HepG2 (cell line): Measurements from ENCODE around the gene CA7. TPM values are rescaled to one million over a fixed set of nuclear protein-coding genes. Genes with fewer than 3 reads are reported as not detected.

Experiments
- MTF1 ChIP-seq: sonication (generic); formaldehyde crosslinking; IDR thresholded peaks from 2 replicates; pipeline ENCODE4 v1.5.0; 2020; ENCODE audit warnings: missing genetic modification reagents
- NR2F6 ChIP-seq, 2 experiments: IDR thresholded peaks; 2 replicates each; pipeline ENCODE4 v1.6.1; 2016; ENCODE audit warnings: antibody characterized with exemption in 1 of 2, mild to moderate bottlenecking in 1 of 2
- TARDBP ChIP-seq: sonication (generic); formaldehyde crosslinking; IDR thresholded peaks from 2 replicates; pipeline ENCODE4 v1.8.0; 2022; ENCODE audit warnings: mild to moderate bottlenecking, missing genetic modification reagents
- ZFP62 ChIP-seq: sonication (generic); formaldehyde crosslinking; IDR thresholded peaks from 2 replicates; pipeline ENCODE4 v1.4.0; 2020; ENCODE audit warnings: missing genetic modification reagents
- polyA plus RNA-seq, 8 experiments: library from polyadenylated mRNA; depleted of rRNA in 3 of 8; stranded (reverse) in 7 of 8; unstranded in 1 of 8; fragments of >200 nt; fragmentation: Illumina TruSeq in 4 of 8; extraction: Trizol in 4 of 8; gene quantifications; 2 replicates each; pipeline versions ENCODE4 v1.2.1 to v1.2.3, GENCODE V29; 2011 to 2016; ENCODE audit warnings: low read depth in 4 of 8, missing spikeins in 1 of 8, mixed read lengths in 1 of 8; ENCODE audit not compliant: insufficient read depth in 1 of 8
- total RNA-seq, 5 experiments: library from RNA; depleted of rRNA; stranded (reverse); fragments of >200 nt; fragmentation: Illumina TruSeq; extraction: Trizol; gene quantifications; 2 replicates each; pipeline ENCODE4 v1.2.3, GENCODE V29; 2016; ENCODE audit warnings: low read depth in 1 of 5
- TF ChIP-seq, protein P1 (sequence below): sonication (generic); formaldehyde crosslinking; IDR thresholded peaks from 2 replicates; pipeline ENCODE4 v1.5.0; 2020; ENCODE audit warnings: mild to moderate bottlenecking, missing genetic modification reagents, borderline replicate concordance
- TF ChIP-seq, protein P2 (sequence below): sonication (generic); formaldehyde crosslinking; IDR thresholded peaks from 2 replicates; pipeline ENCODE4 v1.8.1; 2022; ENCODE audit warnings: low read depth, mild to moderate bottlenecking, missing genetic modification reagents

CA7 gene
- total and polyA plus RNA-seq, 2 of the 13 experiments (the other 11 are each of a cell fraction or from before 2014, with no cell fraction given) = not detected

DNA sequence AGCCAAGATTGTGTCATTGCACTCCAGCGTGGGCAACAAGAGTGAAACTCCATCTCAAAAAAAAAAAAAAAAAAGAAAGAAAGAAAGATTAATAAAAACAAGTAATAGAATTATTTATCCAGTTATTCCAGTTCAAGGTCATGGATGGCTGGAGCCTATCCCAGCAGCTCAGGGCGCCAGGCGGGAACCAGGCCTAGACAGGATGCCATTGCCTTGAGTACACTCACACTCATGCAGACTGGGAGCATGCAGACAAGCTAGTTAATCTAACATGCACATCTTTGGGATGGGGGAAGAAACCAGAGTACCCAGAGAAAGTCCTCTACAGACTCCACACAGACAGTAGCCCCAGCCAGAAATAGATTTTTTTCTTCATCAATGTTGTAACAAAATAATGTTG is 54.0 kb downstream of the CA7 start (continued):
- TF ChIP-seq, protein P1, sequence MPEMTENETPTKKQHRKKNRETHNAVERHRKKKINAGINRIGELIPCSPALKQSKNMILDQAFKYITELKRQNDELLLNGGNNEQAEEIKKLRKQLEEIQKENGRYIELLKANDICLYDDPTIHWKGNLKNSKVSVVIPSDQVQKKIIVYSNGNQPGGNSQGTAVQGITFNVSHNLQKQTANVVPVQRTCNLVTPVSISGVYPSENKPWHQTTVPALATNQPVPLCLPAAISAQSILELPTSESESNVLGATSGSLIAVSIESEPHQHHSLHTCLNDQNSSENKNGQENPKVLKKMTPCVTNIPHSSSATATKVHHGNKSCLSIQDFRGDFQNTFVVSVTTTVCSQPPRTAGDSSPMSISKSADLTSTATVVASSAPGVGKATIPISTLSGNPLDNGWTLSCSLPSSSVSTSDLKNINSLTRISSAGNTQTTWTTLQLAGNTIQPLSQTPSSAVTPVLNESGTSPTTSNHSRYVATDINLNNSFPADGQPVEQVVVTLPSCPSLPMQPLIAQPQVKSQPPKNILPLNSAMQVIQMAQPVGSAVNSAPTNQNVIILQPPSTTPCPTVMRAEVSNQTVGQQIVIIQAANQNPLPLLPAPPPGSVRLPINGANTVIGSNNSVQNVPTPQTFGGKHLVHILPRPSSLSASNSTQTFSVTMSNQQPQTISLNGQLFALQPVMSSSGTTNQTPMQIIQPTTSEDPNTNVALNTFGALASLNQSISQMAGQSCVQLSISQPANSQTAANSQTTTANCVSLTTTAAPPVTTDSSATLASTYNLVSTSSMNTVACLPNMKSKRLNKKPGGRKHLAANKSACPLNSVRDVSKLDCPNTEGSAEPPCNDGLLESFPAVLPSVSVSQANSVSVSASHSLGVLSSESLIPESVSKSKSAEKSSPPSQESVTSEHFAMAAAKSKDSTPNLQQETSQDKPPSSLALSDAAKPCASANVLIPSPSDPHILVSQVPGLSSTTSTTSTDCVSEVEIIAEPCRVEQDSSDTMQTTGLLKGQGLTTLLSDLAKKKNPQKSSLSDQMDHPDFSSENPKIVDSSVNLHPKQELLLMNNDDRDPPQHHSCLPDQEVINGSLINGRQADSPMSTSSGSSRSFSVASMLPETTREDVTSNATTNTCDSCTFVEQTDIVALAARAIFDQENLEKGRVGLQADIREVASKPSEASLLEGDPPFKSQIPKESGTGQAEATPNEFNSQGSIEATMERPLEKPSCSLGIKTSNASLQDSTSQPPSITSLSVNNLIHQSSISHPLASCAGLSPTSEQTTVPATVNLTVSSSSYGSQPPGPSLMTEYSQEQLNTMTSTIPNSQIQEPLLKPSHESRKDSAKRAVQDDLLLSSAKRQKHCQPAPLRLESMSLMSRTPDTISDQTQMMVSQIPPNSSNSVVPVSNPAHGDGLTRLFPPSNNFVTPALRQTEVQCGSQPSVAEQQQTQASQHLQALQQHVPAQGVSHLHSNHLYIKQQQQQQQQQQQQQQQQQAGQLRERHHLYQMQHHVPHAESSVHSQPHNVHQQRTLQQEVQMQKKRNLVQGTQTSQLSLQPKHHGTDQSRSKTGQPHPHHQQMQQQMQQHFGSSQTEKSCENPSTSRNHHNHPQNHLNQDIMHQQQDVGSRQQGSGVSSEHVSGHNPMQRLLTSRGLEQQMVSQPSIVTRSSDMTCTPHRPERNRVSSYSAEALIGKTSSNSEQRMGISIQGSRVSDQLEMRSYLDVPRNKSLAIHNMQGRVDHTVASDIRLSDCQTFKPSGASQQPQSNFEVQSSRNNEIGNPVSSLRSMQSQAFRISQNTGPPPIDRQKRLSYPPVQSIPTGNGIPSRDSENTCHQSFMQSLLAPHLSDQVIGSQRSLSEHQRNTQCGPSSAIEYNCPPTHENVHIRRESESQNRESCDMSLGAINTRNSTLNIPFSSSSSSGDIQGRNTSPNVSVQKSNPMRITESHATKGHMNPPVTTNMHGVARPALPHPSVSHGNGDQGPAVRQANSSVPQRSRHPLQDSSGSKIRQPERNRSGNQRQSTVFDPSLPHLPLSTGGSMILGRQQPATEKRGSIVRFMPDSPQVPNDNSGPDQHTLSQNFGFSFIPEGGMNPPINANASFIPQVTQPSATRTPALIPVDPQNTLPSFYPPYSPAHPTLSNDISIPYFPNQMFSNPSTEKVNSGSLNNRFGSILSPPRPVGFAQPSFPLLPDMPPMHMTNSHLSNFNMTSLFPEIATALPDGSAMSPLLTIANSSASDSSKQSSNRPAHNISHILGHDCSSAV (CRISPR knock-in tag) = no peak
- TF ChIP-seq NR2F6 (IDR thresholded peaks at IDR 0.05) (no peak), NR2F6 (CRISPR knock-in tag; IDR thresholded peaks at IDR 0.05) (no peak), ZFP62 (CRISPR knock-in tag) (no peak), TARDBP (CRISPR knock-in tag) (no peak), MTF1 (CRISPR knock-in tag) (no peak)
- TF ChIP-seq, protein P2, sequence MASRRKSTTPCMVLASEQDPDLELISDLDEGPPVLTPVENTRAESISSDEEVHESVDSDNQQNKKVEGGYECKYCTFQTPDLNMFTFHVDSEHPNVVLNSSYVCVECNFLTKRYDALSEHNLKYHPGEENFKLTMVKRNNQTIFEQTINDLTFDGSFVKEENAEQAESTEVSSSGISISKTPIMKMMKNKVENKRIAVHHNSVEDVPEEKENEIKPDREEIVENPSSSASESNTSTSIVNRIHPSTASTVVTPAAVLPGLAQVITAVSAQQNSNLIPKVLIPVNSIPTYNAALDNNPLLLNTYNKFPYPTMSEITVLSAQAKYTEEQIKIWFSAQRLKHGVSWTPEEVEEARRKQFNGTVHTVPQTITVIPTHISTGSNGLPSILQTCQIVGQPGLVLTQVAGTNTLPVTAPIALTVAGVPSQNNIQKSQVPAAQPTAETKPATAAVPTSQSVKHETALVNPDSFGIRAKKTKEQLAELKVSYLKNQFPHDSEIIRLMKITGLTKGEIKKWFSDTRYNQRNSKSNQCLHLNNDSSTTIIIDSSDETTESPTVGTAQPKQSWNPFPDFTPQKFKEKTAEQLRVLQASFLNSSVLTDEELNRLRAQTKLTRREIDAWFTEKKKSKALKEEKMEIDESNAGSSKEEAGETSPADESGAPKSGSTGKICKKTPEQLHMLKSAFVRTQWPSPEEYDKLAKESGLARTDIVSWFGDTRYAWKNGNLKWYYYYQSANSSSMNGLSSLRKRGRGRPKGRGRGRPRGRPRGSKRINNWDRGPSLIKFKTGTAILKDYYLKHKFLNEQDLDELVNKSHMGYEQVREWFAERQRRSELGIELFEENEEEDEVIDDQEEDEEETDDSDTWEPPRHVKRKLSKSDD (CRISPR knock-in tag) = no peak
- TF ChIP-seq, all 625 proteins: peak for 2
